ENCODE data around the gene MEOX1.
"Not testable (repeated sequence)": the region's sequence is repeated elsewhere in the genome, so short reads cannot be mapped to it uniquely, and the experiment has no call there.

The MEOX1 gene

DNA sequence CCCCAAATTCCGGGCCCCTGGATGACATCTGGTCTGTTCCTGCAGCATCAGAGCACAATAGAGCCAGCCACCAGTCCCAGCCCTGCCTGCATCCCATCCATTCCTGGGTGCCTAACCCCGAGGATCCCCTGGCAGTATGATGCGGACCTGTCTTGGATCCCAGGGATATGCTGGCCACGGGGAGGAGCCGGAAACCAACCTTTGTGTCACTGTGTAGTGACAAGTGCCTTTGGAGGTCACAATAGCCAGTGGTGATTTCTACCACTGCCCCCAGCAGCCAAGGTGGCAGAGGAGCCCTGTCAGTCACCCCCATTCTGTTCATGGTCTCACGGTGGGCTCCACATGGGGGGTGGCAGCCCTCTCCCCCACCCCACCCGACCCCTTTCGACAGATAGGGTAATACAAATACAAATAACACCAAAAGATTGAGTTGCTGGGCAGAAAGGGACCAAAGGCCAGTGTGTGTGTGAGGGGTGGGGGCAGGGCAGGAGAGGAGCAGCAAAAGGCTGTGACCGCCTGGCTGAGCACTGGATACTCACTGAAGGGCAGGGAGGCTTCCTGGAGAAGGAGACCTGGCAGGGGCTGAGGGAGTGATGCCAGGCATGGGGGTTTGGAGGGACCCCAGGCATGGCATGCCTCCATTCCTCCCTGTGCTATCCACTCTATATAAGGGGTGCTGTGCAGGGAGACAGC, 29.0 kb upstream of the MEOX1 start:
- H3K36me3 ChIP-seq, result no peaks in the 10 kb centered on the region
- no peak overlapping the region for H3K27ac ChIP-seq
- peaks cover 0 to 12% (median 6%) of the 10 kb centered on the region in 4 donors for H3K4me1 ChIP-seq
- DNase-seq, result no peak
- intact Hi-C loops (cut with DNase I; ENCODE audit: low total_unique reads), result loop anchor here (10.0 kb wide), 1 partner anchor 154 kb away; the partner anchor contains the start of gene CD300LG
- no peak overlapping the region for H3K4me3 ChIP-seq
- TF ChIP-seq, protein P1, sequence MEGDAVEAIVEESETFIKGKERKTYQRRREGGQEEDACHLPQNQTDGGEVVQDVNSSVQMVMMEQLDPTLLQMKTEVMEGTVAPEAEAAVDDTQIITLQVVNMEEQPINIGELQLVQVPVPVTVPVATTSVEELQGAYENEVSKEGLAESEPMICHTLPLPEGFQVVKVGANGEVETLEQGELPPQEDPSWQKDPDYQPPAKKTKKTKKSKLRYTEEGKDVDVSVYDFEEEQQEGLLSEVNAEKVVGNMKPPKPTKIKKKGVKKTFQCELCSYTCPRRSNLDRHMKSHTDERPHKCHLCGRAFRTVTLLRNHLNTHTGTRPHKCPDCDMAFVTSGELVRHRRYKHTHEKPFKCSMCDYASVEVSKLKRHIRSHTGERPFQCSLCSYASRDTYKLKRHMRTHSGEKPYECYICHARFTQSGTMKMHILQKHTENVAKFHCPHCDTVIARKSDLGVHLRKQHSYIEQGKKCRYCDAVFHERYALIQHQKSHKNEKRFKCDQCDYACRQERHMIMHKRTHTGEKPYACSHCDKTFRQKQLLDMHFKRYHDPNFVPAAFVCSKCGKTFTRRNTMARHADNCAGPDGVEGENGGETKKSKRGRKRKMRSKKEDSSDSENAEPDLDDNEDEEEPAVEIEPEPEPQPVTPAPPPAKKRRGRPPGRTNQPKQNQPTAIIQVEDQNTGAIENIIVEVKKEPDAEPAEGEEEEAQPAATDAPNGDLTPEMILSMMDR (IDR thresholded peaks at IDR 0.05), result no peak
- no peaks in the 10 kb centered on the region for H3K27me3 ChIP-seq
- no peaks in the 10 kb centered on the region for H3K9me3 ChIP-seq

DNA sequence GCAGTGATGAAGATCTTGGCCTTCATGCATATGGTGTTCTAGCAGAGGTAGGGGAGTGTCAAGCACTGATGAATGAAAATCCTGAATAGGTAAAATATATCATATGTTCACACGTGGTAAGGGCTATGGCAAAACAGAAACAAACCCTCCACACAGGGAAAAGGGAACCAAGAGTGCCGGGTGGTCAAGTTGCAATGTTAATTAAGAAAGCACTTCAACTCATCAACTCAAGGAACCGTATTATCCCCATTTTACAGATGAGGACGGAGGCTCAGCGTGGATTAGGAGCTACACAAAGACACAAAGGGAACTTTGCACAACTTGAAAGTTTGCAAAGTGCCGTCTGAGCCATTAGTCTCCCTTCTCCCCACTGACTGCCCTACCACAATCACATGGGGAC, 28.1 kb upstream of the MEOX1 start:
- Histone ChIP-seq H3K4me1 (peaks cover 0 to 4% (median 2%) of the 10 kb centered on the region in 4 donors), H3K36me3 (no peaks in the 10 kb centered on the region), H3K4me3 (no peak overlapping the region), H3K27me3 (no peaks in the 10 kb centered on the region), H3K27ac (no peak overlapping the region), H3K9me3 (no peaks in the 10 kb centered on the region)
- TF ChIP-seq, protein P1 (IDR thresholded peaks at IDR 0.05), result no peak
- DNase-seq, result no peak
- intact Hi-C loops (cut with DNase I; ENCODE audit: low total_unique reads), result loop anchor here (10.0 kb wide), 1 partner anchor 155 kb away; the partner anchor contains the start of gene CD300LG

- Histone ChIP-seq H3K4me1 (no peaks in the 10 kb centered on the region), H3K27me3 (no peaks in the 10 kb centered on the region), H3K27ac (no peak overlapping the region), H3K9me3 (no peaks in the 10 kb centered on the region), H3K36me3 (no peaks in the 10 kb centered on the region), H3K4me3 (no peak overlapping the region)
- TF ChIP-seq, protein P1 (IDR thresholded peaks at IDR 0.05), result no peak
- intact Hi-C loops (cut with DNase I; ENCODE audit: low total_unique reads), result no loop called here
- DNase-seq, result no peak
Observed at GRCh38 chr17:43689131-43689530, 27.4 kb upstream of the MEOX1 start.

GRCh38 chr17:43686957-43687356, 25.2 kb upstream of the MEOX1 start:
- H3K9me3 ChIP-seq; H3K36me3 ChIP-seq; intact Hi-C loops (cut with DNase I; ENCODE audit: low total_unique reads); H3K4me3 ChIP-seq; H3K27ac ChIP-seq; DNase-seq; H3K27me3 ChIP-seq; H3K4me1 ChIP-seq: not testable (repeated sequence)

- Histone ChIP-seq H3K4me1 (no peaks in the 10 kb centered on the region), H3K27ac (no peak overlapping the region), H3K4me3 (no peak overlapping the region), H3K9me3 (no peaks in the 10 kb centered on the region), H3K27me3 (no peaks in the 10 kb centered on the region), H3K36me3 (no peaks in the 10 kb centered on the region)
- TF ChIP-seq, protein P1 (IDR thresholded peaks at IDR 0.05), result no peak
- no peak for DNase-seq
- intact Hi-C loops (cut with DNase I; ENCODE audit: low total_unique reads), result no loop called here
Observed at GRCh38 chr17:43683928-43684653, 22.4 kb upstream of the MEOX1 start.

GRCh38 chr17:43680461-43680860, 18.7 kb upstream of the MEOX1 start:
- no peaks in the 10 kb centered on the region for H3K27me3 ChIP-seq
- TF ChIP-seq, protein P1 (IDR thresholded peaks at IDR 0.05), result no peak
- no peak for DNase-seq
- peaks cover 0 to 8% (median 1%) of the 10 kb centered on the region in 4 donors for H3K4me1 ChIP-seq
- no peaks in the 10 kb centered on the region for H3K36me3 ChIP-seq
- H3K4me3 ChIP-seq, result no peak overlapping the region
- no peak overlapping the region for H3K27ac ChIP-seq
- no peaks in the 10 kb centered on the region for H3K9me3 ChIP-seq
- intact Hi-C loops (cut with DNase I; ENCODE audit: low total_unique reads), result no loop called here

Measured in tibial artery (tissue), 4 donors.